Endodermal cell (in vitro differentiated cells): Measurements from ENCODE around the gene EFCAB8. TPM values are rescaled to one million over a fixed set of nuclear protein-coding genes. Genes with fewer than 3 reads are reported as not detected.
A peak's percentile ranks its signal among the peaks of the same experiment; 100 is the strongest.

Source experiments
- DNase-seq: peaks from one replicate; pipeline ENCODE4 v3.0.0-alpha.2; 2017
- H3K27ac ChIP-seq: 2 replicates; pipeline ENCODE4 v1.5.1; 2013; ENCODE audit warnings: mild to moderate bottlenecking, low read depth, low read length, moderate library complexity
- H3K27me3 ChIP-seq: 2 replicates; pipeline ENCODE4 v1.6.1; 2013; ENCODE audit warnings: mild to moderate bottlenecking, low read length, moderate library complexity; ENCODE audit not compliant: insufficient read depth, control insufficient read depth, poor library complexity, severe bottlenecking
- H3K36me3 ChIP-seq: 2 replicates; pipeline ENCODE4 v1.7.0; 2013; ENCODE audit warnings: mild to moderate bottlenecking, low read length, moderate library complexity; ENCODE audit not compliant: control insufficient read depth, insufficient read depth
- H3K4me1 ChIP-seq: one replicate; pipeline ENCODE4 v1.7.0; 2013; ENCODE audit warnings: low read length; ENCODE audit not compliant: control insufficient read depth, insufficient read depth
- H3K4me3 ChIP-seq: 2 replicates; pipeline ENCODE4 v1.5.1; 2013; ENCODE audit warnings: mild to moderate bottlenecking, low read length, moderate library complexity
- H3K9ac ChIP-seq: 2 replicates; pipeline ENCODE4 v1.6.1; 2013; ENCODE audit warnings: mild to moderate bottlenecking, low read length, moderate library complexity; ENCODE audit not compliant: poor library complexity, severe bottlenecking; ENCODE audit errors: extremely low read depth
- H3K9me3 ChIP-seq: 2 replicates; pipeline ENCODE4 v1.6.1; 2013; ENCODE audit warnings: mild to moderate bottlenecking, low read length, moderate library complexity; ENCODE audit not compliant: control insufficient read depth
- H3K27ac Mint-ChIP-seq: 2 replicates; pipeline ENCODE4 v1.8.0; 2020; ENCODE audit warnings: mixed read lengths
- H3K27me3 Mint-ChIP-seq: 2 replicates; pipeline ENCODE4 v1.8.0; 2021; ENCODE audit warnings: mild to moderate bottlenecking, mixed read lengths; ENCODE audit not compliant: insufficient read depth
- H3K36me3 Mint-ChIP-seq: 2 replicates; pipeline ENCODE4 v1.8.0; 2020; ENCODE audit warnings: low read depth, mixed read lengths
- H3K4me1 Mint-ChIP-seq: 2 replicates; pipeline ENCODE4 v1.8.0; 2020; ENCODE audit warnings: mixed read lengths
- H3K4me3 Mint-ChIP-seq: 2 replicates; pipeline ENCODE4 v1.8.0; 2020; ENCODE audit warnings: mild to moderate bottlenecking, moderate library complexity, mixed read lengths
- H3K9me3 Mint-ChIP-seq: 2 replicates; pipeline ENCODE4 v1.8.0; 2020; ENCODE audit warnings: mild to moderate bottlenecking, mixed read lengths
- CTCF ChIP-seq: fragments of 200-600 bp; sonication (generic); conservative IDR thresholded peaks from 2 replicates; pipeline ENCODE4 v1.5.0; 2021; ENCODE audit warnings: antibody characterized with exemption, mild to moderate bottlenecking
- WGBS, 2 experiments: methylation state at CpG; one replicate each; pipeline versions ENCODE4 v1.1.5 to v1.1.7; 2013; ENCODE audit warnings: missing lambda C conversion rate in 2 of 2, mixed read lengths in 1 of 2; ENCODE audit not compliant: insufficient coverage in 1 of 2, insufficient read length in 1 of 2; 5-methylcytosine and 5-hydroxymethylcytosine counted together
- total RNA-seq, 2 donors: library from RNA; stranded (reverse); fragmentation: NEBNext Ultra II Directional in 1 of 2; extraction: Animal tissue kit (Norgen Biotek cat#: 25700) in 1 of 2; gene quantifications; 2 replicates in 1 of 2; 3 replicates in 1 of 2; pipeline ENCODE4 v1.2.1, GENCODE V29; 2021

Gene EFCAB8
- total RNA-seq, 2 donors from 2014 or later = 0.44 to 1.0 TPM

GRCh38 chr20:32885185-32885584 is 26.5 kb downstream of the EFCAB8 start:
- Histone ChIP-seq H3K36me3 (no peaks in the 10 kb centered on the region), H3K9ac (no peak overlapping the region), H3K4me3 (no peak overlapping the region), H3K9me3 (no peaks in the 10 kb centered on the region), H3K27me3 (no peaks in the 10 kb centered on the region), H3K4me1 (no peaks in the 10 kb centered on the region), H3K27ac (no peak overlapping the region)
- WGBS, 2 experiments = 91 to 92% methylated on average over 17 to 20 of the region's 20 CpGs
- Mint-ChIP-seq H3K27me3 (no peaks in the 10 kb centered on the region), H3K36me3 (peaks cover 2% of the 10 kb centered on the region), H3K4me1 (peaks cover 2% of the 10 kb centered on the region), H3K27ac (no peak overlapping the region), H3K9me3 (no peaks in the 10 kb centered on the region), H3K4me3 (no peak overlapping the region)
- no peak for DNase-seq
- no peak for TF ChIP-seq CTCF

DNA sequence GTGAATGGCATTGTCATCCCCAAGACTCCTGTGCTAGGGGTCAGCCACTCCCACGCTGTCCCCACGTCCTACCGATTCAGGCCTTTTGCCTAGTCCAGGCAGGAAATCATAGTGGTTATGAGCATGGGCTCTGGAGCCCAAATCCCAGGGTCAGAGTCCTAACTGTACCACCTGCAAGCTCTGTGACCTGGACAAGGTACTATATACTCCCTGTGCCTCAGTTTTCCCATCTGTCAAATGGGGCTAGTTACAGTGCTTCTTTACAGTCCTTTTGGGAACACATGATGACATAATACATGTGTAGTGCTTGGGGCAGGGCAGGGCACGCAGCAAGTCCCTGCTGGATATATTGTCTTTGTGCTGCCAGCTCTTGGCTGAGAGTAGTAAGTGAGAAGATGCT is 27.2 kb downstream of the EFCAB8 start:
- peaks cover 2% of the 10 kb centered on the region for H3K36me3 Mint-ChIP-seq
- peaks cover 2% of the 10 kb centered on the region for H3K4me1 Mint-ChIP-seq
- 91 to 94% methylated on average over 4 of the region's 4 CpGs for WGBS, 2 experiments

GRCh38 chr20:32886652-32887051 is 27.9 kb downstream of the EFCAB8 start:
- TF ChIP-seq CTCF = no peak
- peaks cover 2% of the 10 kb centered on the region for H3K36me3 Mint-ChIP-seq
- WGBS, 2 experiments = 88 to 90% methylated on average over 2 to 3 of the region's 3 CpGs
- Histone ChIP-seq H3K36me3 (no peaks in the 10 kb centered on the region), H3K4me1 (no peaks in the 10 kb centered on the region), H3K9me3 (no peaks in the 10 kb centered on the region), H3K9ac (no peak overlapping the region), H3K4me3 (no peak overlapping the region), H3K27ac (no peak overlapping the region), H3K27me3 (no peaks in the 10 kb centered on the region)
- H3K27me3 Mint-ChIP-seq = no peaks in the 10 kb centered on the region
- peak overlapping the region; percentile 0 for H3K27ac Mint-ChIP-seq
- no peaks in the 10 kb centered on the region for H3K9me3 Mint-ChIP-seq
- no peak overlapping the region for H3K4me3 Mint-ChIP-seq
- DNase-seq = peak; percentile 61
- H3K4me1 Mint-ChIP-seq = peaks cover 2% of the 10 kb centered on the region

More for the DNA sequence above, 27.2 kb downstream of the EFCAB8 start:
- Mint-ChIP-seq H3K27me3 (no peaks in the 10 kb centered on the region), H3K27ac (no peak overlapping the region), H3K4me3 (no peak overlapping the region), H3K9me3 (no peaks in the 10 kb centered on the region)
- no peak overlapping the region for H3K9ac ChIP-seq
- DNase-seq = no peak
- H3K27ac ChIP-seq = no peak overlapping the region
- no peak overlapping the region for H3K4me3 ChIP-seq
- H3K9me3 ChIP-seq = no peaks in the 10 kb centered on the region
- no peak for TF ChIP-seq CTCF
- no peaks in the 10 kb centered on the region for H3K36me3 ChIP-seq
- no peaks in the 10 kb centered on the region for H3K27me3 ChIP-seq
- no peaks in the 10 kb centered on the region for H3K4me1 ChIP-seq
